ENCODE data around the gene SMIM20.

GRCh38 chr4:25958110-25958509, 44.1 kb downstream of the SMIM20 start:
- TF ChIP-seq POLR2A (IDR thresholded peaks at IDR 0.05) (no peak), CTCF (IDR thresholded peaks at IDR 0.05) (no peak)

Data from esophagus squamous epithelium (tissue), 4 donors.